GM12878 (cell line): ENCODE data around the gene BAZ2B. TPM values are rescaled to one million over a fixed set of nuclear protein-coding genes. Genes with fewer than 3 reads are reported as not detected.

Experiments used
- ATAC-seq: fragments of 200-7000 bp; cut with Tn5 transposase; 3 replicates; pipeline ENCODE4 v1.9.1; 2020; ENCODE audit warnings: mild to moderate bottlenecking, moderate library complexity
- BruUV-seq: library from RNA; stranded (reverse); fragments of 400-500 nt; replicated peaks from 2 replicates; lab custom pipeline; 2021; lab: Mats Ljungman, UMichigan
- CTCF ChIA-PET: fragments of 300-600 bp; sonication (Branson Sonifier 250); formaldehyde crosslinking; extraction: SDS; loops from one replicate; lab custom pipeline; 2021; ENCODE audit warnings: inconsistent platforms; lab: Yijun Ruan, JAX
- POLR2A ChIA-PET: fragments of 350-600 bp; formaldehyde crosslinking; extraction: SDS; loops from one replicate; lab custom pipeline; 2021; ENCODE audit warnings: inconsistent platforms; lab: Charles Lee
- RAD21 ChIA-PET: fragments of 300-600 bp; sonication (Branson Sonifier 250); formaldehyde crosslinking; loops from one replicate; lab custom pipeline; 2023; ENCODE audit warnings: antibody characterized with exemption; ENCODE audit not compliant: unreplicated experiment; lab: Charles Lee
- SMC1A ChIA-PET: fragments of 300-600 bp; sonication (Branson Sonifier 250); formaldehyde crosslinking; loops from one replicate; lab custom pipeline; 2023; ENCODE audit not compliant: unreplicated experiment, uncharacterized antibody; lab: Charles Lee
- DNase-seq: peaks from one replicate; pipeline ENCODE4 v3.0.0-alpha.2; 2011; ENCODE audit warnings: low read depth, low spot score
- FAIRE-seq: peaks from 3 replicates; lab custom pipeline; 2011; peaks lifted over from hg19 to GRCh38; lab: Jason Lieb, UNC
- H2AFZ ChIP-seq: 2 replicates; pipeline ENCODE4 v1.6.0; 2011; ENCODE audit warnings: low read depth, low read length, control low read depth; ENCODE audit not compliant: control insufficient read depth
- H3K27ac ChIP-seq: 2 replicates; pipeline ENCODE4 v1.5.1; 2011; ENCODE audit warnings: control low read depth; ENCODE audit not compliant: control insufficient read depth, insufficient read depth
- H3K27me3 ChIP-seq, 2 experiments: replicated peaks in 1 of 2; 2 replicates each; pipeline versions ENCODE4 v1.6.0 to v1.6.1; 2011; ENCODE audit warnings: low read length in 1 of 2; ENCODE audit not compliant: control insufficient read depth in 2 of 2, insufficient read depth in 2 of 2
- H3K36me3 ChIP-seq, 2 experiments: 2 replicates each; pipeline ENCODE4 v1.5.1; 2011; ENCODE audit warnings: low read length in 1 of 2; ENCODE audit not compliant: control insufficient read depth in 2 of 2, insufficient read depth in 2 of 2
- H3K4me1 ChIP-seq: 2 replicates; pipeline ENCODE4 v1.6.1; 2011; ENCODE audit warnings: mild to moderate bottlenecking, low read length, moderate library complexity, mixed read lengths; ENCODE audit not compliant: control insufficient read depth, insufficient read depth
- H3K4me2 ChIP-seq: 2 replicates; pipeline ENCODE4 v1.6.0; 2011; ENCODE audit warnings: control low read depth; ENCODE audit not compliant: control insufficient read depth, insufficient read depth
- H3K4me3 ChIP-seq: fragments of 200-600 bp; sonication (generic); 2 replicates; pipeline ENCODE4 v1.5.1; 2016
- H3K79me2 ChIP-seq: 2 replicates; pipeline ENCODE4 v1.6.0; 2011; ENCODE audit warnings: low read length; ENCODE audit not compliant: control insufficient read depth, insufficient read depth
- H3K9ac ChIP-seq: 2 replicates; pipeline ENCODE4 v1.8.0; 2011; ENCODE audit warnings: low read length, control low read depth, mixed read lengths; ENCODE audit not compliant: control insufficient read depth, insufficient read depth
- H3K9me3 ChIP-seq: replicated peaks from 3 replicates; pipeline ENCODE4 v1.5.1; 2011; ENCODE audit warnings: mild to moderate bottlenecking, low read length; ENCODE audit not compliant: control insufficient read depth, insufficient read depth
- H4K20me1 ChIP-seq: 2 replicates; pipeline ENCODE4 v1.6.0; 2011; ENCODE audit not compliant: control insufficient read depth, insufficient read depth
- ETV6 ChIP-seq, 2 experiments: fragments of 450-650 bp in 1 of 2; IDR thresholded peaks in 1 of 2; conservative IDR thresholded peaks in 1 of 2; 2 replicates each; pipeline ENCODE4 v1.6.1; 2014; ENCODE audit warnings: antibody characterized with exemption in 1 of 2, borderline replicate concordance in 1 of 2, low read depth in 1 of 2, mild to moderate bottlenecking in 1 of 2, moderate library complexity in 1 of 2
- FOXK2 ChIP-seq: fragments of 450-650 bp; IDR thresholded peaks from 2 replicates; pipeline ENCODE4 v1.6.1; 2017; ENCODE audit warnings: mild to moderate bottlenecking, moderate library complexity
- MXI1 ChIP-seq: fragments of 150-350 bp; IDR thresholded peaks from 2 replicates; pipeline ENCODE4 v1.6.1; 2011; ENCODE audit warnings: low read depth, mild to moderate bottlenecking, inconsistent platforms, low read length, improper control_type of control experiment
- MYB ChIP-seq: fragments of 150-350 bp; IDR thresholded peaks from 2 replicates; pipeline ENCODE4 v1.6.1; 2014; ENCODE audit warnings: mild to moderate bottlenecking, low read depth, low read length, borderline replicate concordance
- RAD51 ChIP-seq: fragments of 450-650 bp; IDR thresholded peaks from 2 replicates; pipeline ENCODE4 v1.6.1; 2016; ENCODE audit warnings: moderate library complexity, mild to moderate bottlenecking, inconsistent platforms
- RCOR1 ChIP-seq: conservative IDR thresholded peaks from 2 replicates; pipeline ENCODE4 v1.6.1; 2012; ENCODE audit warnings: low read depth, low read length, improper control_type of control experiment
- SMAD1 ChIP-seq: fragments of 450-650 bp; IDR thresholded peaks from 2 replicates; pipeline ENCODE4 v1.6.1; 2018; ENCODE audit warnings: mild to moderate bottlenecking, low read depth; ENCODE audit not compliant: partially characterized antibody
- SMC3 ChIP-seq: IDR thresholded peaks from 2 replicates; pipeline ENCODE4 v1.6.1; 2011; ENCODE audit warnings: low read length, improper control_type of control experiment, borderline replicate concordance
- SRF ChIP-seq, 2 experiments: IDR thresholded peaks; 2 replicates each; pipeline ENCODE4 v1.6.1; 2011; ENCODE audit warnings: low read depth in 2 of 2, low read length in 2 of 2, mild to moderate bottlenecking in 1 of 2, moderate library complexity in 1 of 2
- WRNIP1 ChIP-seq: IDR thresholded peaks from 2 replicates; pipeline ENCODE4 v1.6.1; 2011; ENCODE audit warnings: low read depth, low read length, improper control_type of control experiment, borderline replicate concordance
- ZNF207 ChIP-seq: fragments of 450-650 bp; IDR thresholded peaks from 2 replicates; pipeline ENCODE4 v1.6.1; 2014; ENCODE audit warnings: antibody characterized with exemption, mild to moderate bottlenecking, borderline replicate concordance
- WGBS: methylation state at CpG from one replicate; pipeline ENCODE4 v1.1.6; 2016; ENCODE audit warnings: low lambda C conversion rate; ENCODE audit not compliant: insufficient replicate concordance, insufficient coverage; ENCODE audit errors: missing lambda C conversion rate; 5-methylcytosine and 5-hydroxymethylcytosine counted together
- in situ Hi-C: fragments of 300-500 bp; cut with MboI; formaldehyde crosslinking; loops from 9 replicates; pipeline ENCODE4 v1.14.3; 2018; ENCODE audit warnings: mixed read lengths
- intact Hi-C: fragments of 100-400 bp; cut with micrococcal nuclease; formaldehyde crosslinking; loops from one replicate; pipeline ENCODE4 v1.14.2; 2022; ENCODE audit not compliant: unreplicated experiment
- polyA plus RNA-seq, 11 experiments: library from polyadenylated mRNA; depleted of rRNA in 4 of 11; unstranded in 6 of 11; stranded (reverse) in 5 of 11; fragments of >200 nt; fragmentation: Nextera tagmentation in 4 of 11; fragmentation: Illumina TruSeq in 1 of 11; extraction: Ambion mirVana in 4 of 11; extraction: Trizol in 1 of 11; gene quantifications; 1 replicate in 1 of 11; 2 replicates in 10 of 11; pipeline versions ENCODE4 v1.2.1 to v1.2.3, GENCODE V29; 2011 to 2016; ENCODE audit warnings: inconsistent platforms in 2 of 11, missing spikeins in 2 of 11, low read depth in 1 of 11
- total RNA-seq, 4 experiments: library from RNA; depleted of rRNA in 3 of 4; stranded (reverse); fragments of >200 nt in 3 of 4; fragmentation: Illumina TruSeq in 1 of 4; extraction: Trizol in 1 of 4; gene quantifications; 2 replicates each; pipeline versions ENCODE4 v1.2.1 to v1.2.3, GENCODE V29; 2013 to 2021
- TF ChIP-seq, protein P1 (sequence below): fragments of 450-650 bp; IDR thresholded peaks from 2 replicates; pipeline ENCODE4 v1.6.1; 2017; ENCODE audit warnings: borderline replicate concordance

The BAZ2B gene
- total and polyA plus RNA-seq, 10 of the 15 experiments (the other 5 are each of a cell fraction or from before 2014, with no cell fraction given) = 8.8 to 49.7 (median 24.7) TPM

- TF ChIP-seq, protein P1, sequence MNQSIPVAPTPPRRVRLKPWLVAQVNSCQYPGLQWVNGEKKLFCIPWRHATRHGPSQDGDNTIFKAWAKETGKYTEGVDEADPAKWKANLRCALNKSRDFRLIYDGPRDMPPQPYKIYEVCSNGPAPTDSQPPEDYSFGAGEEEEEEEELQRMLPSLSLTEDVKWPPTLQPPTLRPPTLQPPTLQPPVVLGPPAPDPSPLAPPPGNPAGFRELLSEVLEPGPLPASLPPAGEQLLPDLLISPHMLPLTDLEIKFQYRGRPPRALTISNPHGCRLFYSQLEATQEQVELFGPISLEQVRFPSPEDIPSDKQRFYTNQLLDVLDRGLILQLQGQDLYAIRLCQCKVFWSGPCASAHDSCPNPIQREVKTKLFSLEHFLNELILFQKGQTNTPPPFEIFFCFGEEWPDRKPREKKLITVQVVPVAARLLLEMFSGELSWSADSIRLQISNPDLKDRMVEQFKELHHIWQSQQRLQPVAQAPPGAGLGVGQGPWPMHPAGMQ = no peak
- TF ChIP-seq RAD51 = no peak
Measured at GRCh38 chr2:159559034-159559433, 57.3 kb downstream of the BAZ2B start (continued).

- intact Hi-C loops = no loop called here
- Histone ChIP-seq H3K36me3 (no peaks in the 10 kb centered on the region), H3K27me3 (no peaks in the 10 kb centered on the region), H3K9ac (no peak overlapping the region), H3K9me3 (no peaks in the 10 kb centered on the region; the same call in 2 of the 3 replicates), H2AFZ (no peak overlapping the region), H4K20me1 (no peaks in the 10 kb centered on the region), H3K27ac (no peak overlapping the region)
- RAD21 ChIA-PET = interaction anchor here (0.6 to 0.8 kb wide), 2 partner anchors 83 to 153 kb away, joined by 3 read pairs; partner anchors contain the start of gene MARCHF7
- TF ChIP-seq SMAD1 (no peak), ZNF207 (no peak), FOXK2 (no peak), MYB (no peak), SMC3 (no peak), RCOR1 (no peak), MXI1 (no peak), ETV6 (conservative IDR thresholded peaks at IDR 0.05 in 1 of 2, IDR thresholded peaks at IDR 0.05 in 1 of 2; ENCODE audit: borderline replicate concordance in 1 of 2, low read depth in 1 of 2) (no peak), WRNIP1 (no peak), SRF (IDR thresholded peaks at IDR 0.05; ENCODE audit: low read depth in 2 of 2, low read length in 2 of 2) (no peak)
- TF ChIP-seq, protein P1 = no peak
- TF ChIP-seq, all 136 proteins: peak for 0
- Histone ChIP-seq H3K4me3 (no peak overlapping the region), H3K79me2 (no peaks in the 10 kb centered on the region), H3K4me1 (no peaks in the 10 kb centered on the region), H3K4me2 (no peak overlapping the region)
- in situ Hi-C loops = no loop called here
- POLR2A ChIA-PET = no interaction called here
- 86% methylated on average over 4 of the region's 4 CpGs for WGBS
- ATAC-seq = no peak
- no TSS peak for BruUV-seq
- CTCF ChIA-PET = interaction anchor here (1.2 kb wide), 1 partner anchor 10 kb away, joined by 3 read pairs; no protein-coding TSS in a partner anchor
- DNase-seq = no peak
- no peak for FAIRE-seq
- SMC1A ChIA-PET = interaction anchor here (1.0 to 1.2 kb wide), 3 partner anchors 36 to 409 kb away, joined by 3 to 4 read pairs (median 3); no protein-coding TSS in a partner anchor
Measured at GRCh38 chr2:159558479-159558878, 57.9 kb downstream of the BAZ2B start.
